GM13977 (cell line): Measurements from ENCODE around the gene C14orf93.

Experiments
- DNase-seq: peaks from one replicate; pipeline ENCODE4 v3.0.0; 2012; ENCODE audit warnings: low spot score
- in situ Hi-C: fragments of 300-500 bp; cut with MboI; formaldehyde crosslinking; loops from one replicate; pipeline ENCODE4 v1.12.0; 2022; ENCODE audit warnings: low sequenced_read_pairs, low pct_unique_long_range_greater_than_20kb, mixed read lengths, inconsistent platforms; ENCODE audit not compliant: unreplicated experiment
- TF ChIP-seq, protein P1 (sequence below): IDR thresholded peaks from 2 replicates; pipeline ENCODE4 v1.5.1; 2012; ENCODE audit warnings: mild to moderate bottlenecking, control low read depth; ENCODE audit not compliant: insufficient read depth; ENCODE audit errors: extremely low read depth, missing control alignments

Gene C14orf93

GRCh38 chr14:23044840-23045239, 34.9 kb upstream of the C14orf93 start:
- DNase-seq, result no peak
- in situ Hi-C loops, result no loop called here
- TF ChIP-seq, protein P1, sequence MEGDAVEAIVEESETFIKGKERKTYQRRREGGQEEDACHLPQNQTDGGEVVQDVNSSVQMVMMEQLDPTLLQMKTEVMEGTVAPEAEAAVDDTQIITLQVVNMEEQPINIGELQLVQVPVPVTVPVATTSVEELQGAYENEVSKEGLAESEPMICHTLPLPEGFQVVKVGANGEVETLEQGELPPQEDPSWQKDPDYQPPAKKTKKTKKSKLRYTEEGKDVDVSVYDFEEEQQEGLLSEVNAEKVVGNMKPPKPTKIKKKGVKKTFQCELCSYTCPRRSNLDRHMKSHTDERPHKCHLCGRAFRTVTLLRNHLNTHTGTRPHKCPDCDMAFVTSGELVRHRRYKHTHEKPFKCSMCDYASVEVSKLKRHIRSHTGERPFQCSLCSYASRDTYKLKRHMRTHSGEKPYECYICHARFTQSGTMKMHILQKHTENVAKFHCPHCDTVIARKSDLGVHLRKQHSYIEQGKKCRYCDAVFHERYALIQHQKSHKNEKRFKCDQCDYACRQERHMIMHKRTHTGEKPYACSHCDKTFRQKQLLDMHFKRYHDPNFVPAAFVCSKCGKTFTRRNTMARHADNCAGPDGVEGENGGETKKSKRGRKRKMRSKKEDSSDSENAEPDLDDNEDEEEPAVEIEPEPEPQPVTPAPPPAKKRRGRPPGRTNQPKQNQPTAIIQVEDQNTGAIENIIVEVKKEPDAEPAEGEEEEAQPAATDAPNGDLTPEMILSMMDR, result no peak

- TF ChIP-seq, protein P1, result no peak
- DNase-seq, result no peak
- in situ Hi-C loops, result no loop called here
Measured at GRCh38 chr14:23043754-23044153, 33.8 kb upstream of the C14orf93 start.

DNA sequence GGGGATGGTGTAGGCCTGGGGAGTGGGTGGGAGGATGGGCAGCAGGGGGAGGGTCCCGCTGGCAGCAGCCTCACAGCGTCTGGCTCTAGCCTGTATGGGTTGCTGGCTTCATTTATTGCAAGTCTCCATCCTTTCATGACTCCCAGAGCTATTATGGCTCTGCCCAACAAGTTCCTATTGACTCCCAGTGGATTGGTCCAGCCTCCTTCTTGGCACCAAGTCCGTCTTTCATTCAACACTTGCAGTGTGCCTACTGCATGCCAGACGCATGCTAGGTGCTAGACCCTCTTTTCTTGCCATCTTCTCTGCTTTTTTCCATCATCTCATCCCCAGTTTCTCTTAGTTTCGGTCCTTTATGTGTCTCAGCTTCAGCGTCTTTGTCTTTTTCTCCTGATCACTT, 33.2 kb upstream of the C14orf93 start:
- DNase-seq, result no peak
- TF ChIP-seq, protein P1, result no peak
- in situ Hi-C loops, result no loop called here

- TF ChIP-seq, protein P1, result no peak
- DNase-seq, result no peak
- in situ Hi-C loops, result no loop called here
Measured at GRCh38 chr14:23042162-23042965, 32.4 kb upstream of the C14orf93 start, which contains the start of gene PSMB11. PSMB11 (plus strand) TSS chr14:23042212; CDS start chr14:23042226, 14 bp downstream.

GRCh38 chr14:23041729-23042128, 31.8 kb upstream of the C14orf93 start:
- no peak for DNase-seq
- in situ Hi-C loops, result no loop called here
- TF ChIP-seq, protein P1, result no peak

- DNase-seq, result no peak
- in situ Hi-C loops, result no loop called here
- TF ChIP-seq, protein P1, result no peak
Measured at GRCh38 chr14:23040100-23040499, 30.2 kb upstream of the C14orf93 start.
